Measurements from ENCODE around the gene RNPS1. TPM values are rescaled to one million over a fixed set of nuclear protein-coding genes. Genes with fewer than 3 reads are reported as not detected.

The RNPS1 gene
- total RNA-seq, 4 donors from 2014 or later: 93.0 to 125 (median 114) TPM

DNA sequence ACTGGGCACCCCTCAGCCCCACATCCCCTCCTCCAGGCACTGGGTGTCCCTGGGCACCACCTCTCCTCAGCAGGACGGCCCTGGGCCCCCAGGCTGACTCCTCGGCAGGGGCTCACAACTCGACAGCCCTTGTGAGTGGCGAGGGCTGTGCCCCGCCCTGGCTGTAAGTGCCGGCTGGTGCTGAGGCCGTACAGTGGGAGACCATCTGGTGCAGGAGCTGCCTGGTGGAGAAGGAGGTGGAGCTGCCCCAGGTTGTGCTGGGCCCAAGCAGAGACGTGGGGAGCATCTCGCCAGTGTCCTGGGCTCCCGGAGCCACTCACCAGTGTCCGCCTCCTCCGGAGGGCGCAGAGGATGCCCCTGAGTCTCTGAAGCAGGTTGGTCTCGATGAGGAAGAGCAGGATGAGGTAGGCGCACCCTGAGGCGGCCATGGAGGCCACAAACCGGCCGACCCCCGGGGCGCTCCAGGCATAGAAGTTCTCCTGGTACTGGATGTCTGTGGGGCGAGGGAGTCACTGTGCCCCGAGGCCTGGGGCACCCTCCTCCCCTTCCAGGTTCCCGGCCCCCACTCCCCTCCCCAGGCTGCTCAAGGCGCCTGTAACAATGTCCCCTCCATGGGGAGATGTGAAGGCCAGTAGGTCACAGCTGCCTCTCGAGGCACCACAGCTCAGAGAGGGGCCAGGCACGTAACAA is 15.1 kb upstream of the RNPS1 start:
- no peak for TF ChIP-seq POLR2A (IDR thresholded peaks at IDR 0.05)
- TF ChIP-seq, protein P1, sequence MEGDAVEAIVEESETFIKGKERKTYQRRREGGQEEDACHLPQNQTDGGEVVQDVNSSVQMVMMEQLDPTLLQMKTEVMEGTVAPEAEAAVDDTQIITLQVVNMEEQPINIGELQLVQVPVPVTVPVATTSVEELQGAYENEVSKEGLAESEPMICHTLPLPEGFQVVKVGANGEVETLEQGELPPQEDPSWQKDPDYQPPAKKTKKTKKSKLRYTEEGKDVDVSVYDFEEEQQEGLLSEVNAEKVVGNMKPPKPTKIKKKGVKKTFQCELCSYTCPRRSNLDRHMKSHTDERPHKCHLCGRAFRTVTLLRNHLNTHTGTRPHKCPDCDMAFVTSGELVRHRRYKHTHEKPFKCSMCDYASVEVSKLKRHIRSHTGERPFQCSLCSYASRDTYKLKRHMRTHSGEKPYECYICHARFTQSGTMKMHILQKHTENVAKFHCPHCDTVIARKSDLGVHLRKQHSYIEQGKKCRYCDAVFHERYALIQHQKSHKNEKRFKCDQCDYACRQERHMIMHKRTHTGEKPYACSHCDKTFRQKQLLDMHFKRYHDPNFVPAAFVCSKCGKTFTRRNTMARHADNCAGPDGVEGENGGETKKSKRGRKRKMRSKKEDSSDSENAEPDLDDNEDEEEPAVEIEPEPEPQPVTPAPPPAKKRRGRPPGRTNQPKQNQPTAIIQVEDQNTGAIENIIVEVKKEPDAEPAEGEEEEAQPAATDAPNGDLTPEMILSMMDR (IDR thresholded peaks at IDR 0.05): no peak
- WGBS, 2 donors: 70% methylated on average over 7 of the region's 26 CpGs; no CpG with 5 or more reads in 1 of the 2 donors
- DNase-seq: no peak
- no peaks in the 10 kb centered on the region for H3K4me1 ChIP-seq
- no peaks in the 10 kb centered on the region for H3K9me3 ChIP-seq
- peaks cover 0 to 42% (median 0%) of the 10 kb centered on the region in 3 donors for H3K36me3 ChIP-seq
- H3K4me3 ChIP-seq: no peak overlapping the region
- H3K27me3 ChIP-seq: no peaks in the 10 kb centered on the region
- intact Hi-C loops (cut with DNase I): no loop called here
- no peak overlapping the region for H3K27ac ChIP-seq

DNA sequence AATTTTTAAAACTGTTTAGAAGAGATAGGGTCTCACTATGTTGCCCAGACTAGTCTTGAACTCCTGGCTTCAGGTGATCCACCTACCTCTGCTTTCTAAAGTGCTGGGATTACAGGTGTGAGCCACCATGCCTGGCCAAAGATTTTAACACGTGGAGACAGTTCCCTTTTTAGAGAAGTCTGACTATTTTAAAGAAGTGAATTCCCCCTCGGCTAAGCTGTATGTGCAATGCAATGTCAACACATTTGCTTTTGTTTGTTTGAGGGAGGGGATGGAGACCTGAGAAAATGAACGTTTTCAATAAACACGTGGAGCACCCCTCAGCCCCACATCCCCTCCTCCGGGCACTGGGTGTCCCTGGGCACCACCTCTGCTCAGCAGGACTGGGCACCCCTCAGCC is 14.3 kb upstream of the RNPS1 start:
- Histone ChIP-seq H3K9me3 (no peaks in the 10 kb centered on the region), H3K36me3 (peaks cover 0 to 48% (median 0%) of the 10 kb centered on the region in 3 donors), H3K4me3 (no peak overlapping the region), H3K27me3 (no peaks in the 10 kb centered on the region), H3K27ac (no peak overlapping the region), H3K4me1 (no peaks in the 10 kb centered on the region)
- DNase-seq: no peak
- intact Hi-C loops (cut with DNase I): no loop called here
- TF ChIP-seq POLR2A (IDR thresholded peaks at IDR 0.05): no peak
- TF ChIP-seq, protein P1 (IDR thresholded peaks at IDR 0.05): no peak
- 53 to 61% methylated on average over 5 of the region's 5 CpGs for WGBS, 2 donors

DNA sequence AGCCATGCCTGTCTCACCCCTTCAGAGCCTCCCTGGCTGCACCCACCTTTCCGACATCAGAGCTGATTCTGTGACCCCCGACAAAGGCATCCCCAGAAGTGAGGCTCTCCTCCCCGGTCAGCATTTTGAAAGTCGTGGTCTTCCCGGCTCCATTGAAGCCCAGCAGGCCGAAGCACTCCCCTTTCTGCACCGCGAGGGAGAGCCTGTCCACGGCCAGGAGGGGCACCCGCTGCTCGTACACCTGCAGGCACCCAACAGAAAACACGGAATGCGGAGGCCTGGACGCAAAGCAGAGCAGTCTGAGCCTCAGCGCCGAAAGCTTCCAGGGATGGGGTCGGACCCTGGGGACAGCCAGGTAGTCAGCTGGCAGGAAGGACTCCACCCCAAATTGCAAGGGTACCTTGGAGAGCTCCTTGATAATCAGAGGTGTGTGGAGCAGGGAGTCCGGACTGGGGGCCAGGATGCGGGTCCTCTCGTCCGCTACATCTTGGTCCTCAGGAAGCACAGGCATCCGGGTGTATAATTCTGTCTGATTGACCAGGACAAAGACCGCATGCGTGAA is 13.1 kb upstream of the RNPS1 start:
- Histone ChIP-seq H3K4me1 (no peaks in the 10 kb centered on the region), H3K9me3 (no peaks in the 10 kb centered on the region), H3K4me3 (no peak overlapping the region), H3K27me3 (no peaks in the 10 kb centered on the region), H3K36me3 (peaks cover 0 to 36% (median 0%) of the 10 kb centered on the region in 3 donors), H3K27ac (no peak overlapping the region)
- intact Hi-C loops (cut with DNase I): no loop called here
- TF ChIP-seq, protein P1 (IDR thresholded peaks at IDR 0.05): no peak
- no peak for TF ChIP-seq POLR2A (IDR thresholded peaks at IDR 0.05)
- DNase-seq: no peak
- WGBS, 2 donors: 63% methylated on average over 5 of the region's 24 CpGs; no CpG with 5 or more reads in 1 of the 2 donors

DNA sequence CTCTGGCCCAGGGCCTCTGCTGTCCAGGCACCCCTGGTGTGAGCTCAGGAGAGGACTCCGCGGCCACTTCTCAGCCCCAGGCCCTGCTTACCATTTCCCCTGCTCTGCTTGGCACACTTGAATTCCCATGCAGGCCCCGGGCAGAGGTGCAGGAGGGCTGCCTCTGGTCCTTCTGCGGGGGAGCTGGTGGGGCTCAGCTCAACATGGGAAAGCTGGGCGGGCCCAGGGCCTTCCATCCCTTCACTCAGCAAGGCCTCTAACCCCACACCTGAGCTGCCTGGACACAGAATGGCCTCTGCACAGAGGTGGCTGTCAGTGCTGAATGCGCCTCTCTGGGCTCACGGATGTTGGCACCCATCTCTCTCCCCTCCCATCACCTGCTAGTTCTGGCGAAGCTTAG is 12.5 kb upstream of the RNPS1 start:
- intact Hi-C loops (cut with DNase I): no loop called here
- no peak for DNase-seq
- 63 to 80% methylated on average over 1 to 3 of the region's 8 CpGs for WGBS, 2 donors
- no peak for TF ChIP-seq POLR2A (IDR thresholded peaks at IDR 0.05)
- TF ChIP-seq, protein P1 (IDR thresholded peaks at IDR 0.05): no peak
- Histone ChIP-seq H3K4me3 (no peak overlapping the region), H3K4me1 (no peaks in the 10 kb centered on the region), H3K36me3 (peaks cover 0 to 33% (median 0%) of the 10 kb centered on the region in 3 donors), H3K9me3 (no peaks in the 10 kb centered on the region), H3K27ac (no peak overlapping the region), H3K27me3 (no peaks in the 10 kb centered on the region)

DNA sequence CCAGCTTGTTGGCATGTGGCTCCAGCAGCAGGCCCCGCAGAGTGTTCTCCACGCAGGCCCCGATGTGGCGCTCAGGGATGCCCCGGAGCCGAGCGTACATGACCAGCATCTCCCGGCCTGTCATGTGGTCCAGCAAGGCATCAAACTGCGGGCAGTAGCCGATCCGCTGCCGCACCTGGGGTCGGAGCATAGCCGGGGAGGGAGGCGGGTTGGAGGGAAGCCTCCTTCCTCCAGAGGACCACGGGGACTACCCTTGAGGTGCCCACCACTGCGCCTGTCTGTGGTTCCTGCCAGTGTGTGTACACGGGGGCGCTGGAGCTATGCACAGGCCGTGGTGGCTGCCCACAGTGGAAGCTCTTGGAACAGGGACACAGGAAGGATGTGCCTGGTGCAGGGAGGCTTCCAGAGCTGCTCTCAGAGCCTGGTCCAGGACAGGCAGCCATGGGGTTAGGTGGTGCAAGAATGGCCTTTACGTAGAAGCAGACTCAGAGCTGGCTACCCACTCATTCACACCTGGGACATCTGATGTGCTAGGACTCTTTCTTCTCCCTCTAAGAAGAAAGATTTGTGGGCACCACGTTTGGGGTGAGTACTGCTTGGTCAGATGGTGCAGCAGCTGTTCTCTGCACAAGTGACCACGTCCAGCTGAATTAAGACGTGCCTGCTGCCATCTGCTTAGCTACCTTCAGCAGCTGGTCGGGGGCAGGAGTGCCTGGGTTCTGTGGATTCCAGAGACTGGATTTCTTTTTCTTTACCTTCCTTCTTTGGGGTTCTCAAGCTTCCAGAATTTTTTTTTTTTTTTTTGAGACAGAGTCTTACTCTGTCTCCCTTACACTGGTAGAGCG is 11.3 kb upstream of the RNPS1 start:
- Histone ChIP-seq H3K9me3 (no peaks in the 10 kb centered on the region), H3K27ac (no peak overlapping the region), H3K4me3 (no peak overlapping the region), H3K36me3 (peaks cover 0 to 22% (median 0%) of the 10 kb centered on the region in 3 donors), H3K27me3 (no peaks in the 10 kb centered on the region), H3K4me1 (no peaks in the 10 kb centered on the region)
- no peak for DNase-seq
- no peak for TF ChIP-seq POLR2A (IDR thresholded peaks at IDR 0.05)
- TF ChIP-seq, protein P1 (IDR thresholded peaks at IDR 0.05): no peak
- WGBS, 2 donors: 77 to 78% methylated on average over 6 of the region's 26 CpGs
- intact Hi-C loops (cut with DNase I): no loop called here
